Amniotic epithelial cell (primary cell): ENCODE data around the gene A1BG.

Experiments
- DNase-seq: peaks from one replicate; pipeline ENCODE4 v3.0.0-alpha.2; 2010; ENCODE audit warnings: low read depth

A1BG gene

DNA sequence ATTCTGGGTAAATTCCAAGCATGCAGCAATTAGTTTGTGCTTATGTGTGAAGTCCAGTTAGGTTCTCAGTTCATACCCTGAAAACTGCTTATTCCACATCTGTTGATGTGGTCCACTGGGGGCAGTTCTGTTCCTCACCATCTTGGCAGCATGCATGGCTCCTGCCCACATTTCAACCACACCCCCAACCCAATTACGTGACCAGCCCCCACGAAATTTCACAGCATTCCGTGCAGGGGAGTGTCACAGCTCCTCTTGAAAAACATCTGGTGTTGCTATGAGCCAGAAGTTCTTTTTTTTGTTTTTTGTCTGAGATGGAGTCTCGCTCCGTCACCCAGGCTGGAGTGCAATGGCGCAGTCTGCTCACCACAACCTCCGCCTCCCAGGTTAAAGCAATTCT, 57.2 kb downstream of the A1BG start:
- no peak for DNase-seq
